Measurements from ENCODE around the gene BLCAP. TPM values are rescaled to one million over a fixed set of nuclear protein-coding genes. Genes with fewer than 3 reads are reported as not detected.
"Not testable (repeated sequence)": the region's sequence is repeated elsewhere in the genome, so short reads cannot be mapped to it uniquely, and the experiment has no call there.

Gene BLCAP
- total RNA-seq, result 100 to 1,000 TPM in 3 of 8 experiments, 10 to 100 TPM in 5; 43.1 to 144 (median 89.7) TPM

DNA sequence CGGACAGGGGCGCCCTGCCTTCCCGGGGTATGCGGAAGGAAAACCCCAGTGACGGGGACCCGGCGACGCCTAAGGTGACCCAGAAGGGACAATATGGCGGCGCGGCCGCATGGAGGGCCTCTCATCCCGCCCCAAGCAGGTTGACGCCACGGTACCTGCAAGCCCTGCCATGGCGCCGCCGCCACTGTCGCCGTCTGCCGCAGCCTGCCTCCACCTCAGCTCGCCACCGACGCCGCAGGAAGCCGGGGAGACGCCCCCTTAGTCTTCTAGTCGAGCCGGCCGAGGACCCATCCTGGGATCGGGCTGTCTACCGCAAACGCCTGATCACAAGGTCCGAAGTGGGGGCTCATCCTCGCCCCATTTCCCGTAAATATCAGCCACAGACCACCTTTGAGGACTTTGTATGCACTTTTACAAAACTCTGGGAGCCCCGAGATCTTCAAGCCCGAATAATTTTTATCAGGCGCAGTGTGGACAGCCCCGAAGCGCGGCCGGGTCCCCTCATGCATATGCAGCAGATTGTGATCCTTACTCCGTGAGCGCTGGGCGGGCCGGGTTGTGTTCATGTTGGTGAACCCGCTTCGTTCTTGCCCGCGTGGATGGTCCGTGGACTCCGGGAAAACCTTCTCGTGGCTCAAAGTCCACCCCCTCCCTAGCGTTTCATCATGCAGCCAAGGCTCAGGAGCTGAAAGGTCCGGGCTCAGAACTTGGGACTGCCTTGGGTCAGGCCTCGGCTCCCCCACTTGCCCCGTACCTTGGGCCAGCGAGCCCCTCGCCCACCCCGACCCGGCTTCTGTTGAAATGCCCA is at the start of gene BLCAP:
BLCAP (minus strand) TSS at position 239 of the 808 bp plus-strand sequence. CDS start 8,702 bp downstream, outside the sequence.
- peaks cover 20 to 31% of the 10 kb centered on the region in 2 donors for H3K4me1 ChIP-seq (replicated peaks in 1 of 2)
- WGBS, 10 experiments, result 0 to 10% (median 0%) methylated on average over 1 to 17 of the region's 62 CpGs; no CpG with 5 or more reads in 5 of the 10 experiments
- peak within 1 kb of the TSS; percentile 95 to 99 for H3K27ac ChIP-seq
- H3K4me3 ChIP-seq, result peak within 1 kb of the TSS; percentile 52 to 93 (median 79)
- in situ Hi-C loops (cut with MboI; ENCODE audit: low pct_unique_long_range_greater_than_20kb in 2 of 9, low sequenced_read_pairs in 9 of 9, unreplicated experiment in 9 of 9), result loop anchor here in 5 of 9 experiments (10.0 to 25.0 kb wide), 5 partner anchors 133 to 333 kb away; partner anchors contain the start of gene GHRH (in 3 of the 5)
- peak; percentile 79 to 92 (median 88) for ATAC-seq (replicated peaks in 6 of 8)

GRCh38 chr20:37577436-37577835 is 49.8 kb upstream of the BLCAP start:
- WGBS, 10 experiments, result 0 to 83% (median 60%) methylated on average over 1 to 3 of the region's 4 CpGs; no CpG with 5 or more reads in 4 of the 10 experiments
- H3K27ac ChIP-seq; H3K4me1 ChIP-seq (replicated peaks in 1 of 2); H3K4me3 ChIP-seq; in situ Hi-C loops (cut with MboI; ENCODE audit: low pct_unique_long_range_greater_than_20kb in 2 of 9, low sequenced_read_pairs in 9 of 9, unreplicated experiment in 9 of 9); ATAC-seq (replicated peaks in 6 of 8): not testable (repeated sequence)

- no peak overlapping the region for H3K27ac ChIP-seq
- no peak for ATAC-seq (replicated peaks in 6 of 8)
- in situ Hi-C loops (cut with MboI; ENCODE audit: low pct_unique_long_range_greater_than_20kb in 2 of 9, low sequenced_read_pairs in 9 of 9, unreplicated experiment in 9 of 9), result no loop called here
- no peaks in the 10 kb centered on the region for H3K4me1 ChIP-seq (replicated peaks in 1 of 2)
- H3K4me3 ChIP-seq, result no peak overlapping the region
- 50 to 67% methylated on average over 1 of the region's 1 CpG; no CpG with 5 or more reads in 8 of the 10 experiments for WGBS, 10 experiments
Measured at GRCh38 chr20:37576911-37577310, 49.2 kb upstream of the BLCAP start.

DNA sequence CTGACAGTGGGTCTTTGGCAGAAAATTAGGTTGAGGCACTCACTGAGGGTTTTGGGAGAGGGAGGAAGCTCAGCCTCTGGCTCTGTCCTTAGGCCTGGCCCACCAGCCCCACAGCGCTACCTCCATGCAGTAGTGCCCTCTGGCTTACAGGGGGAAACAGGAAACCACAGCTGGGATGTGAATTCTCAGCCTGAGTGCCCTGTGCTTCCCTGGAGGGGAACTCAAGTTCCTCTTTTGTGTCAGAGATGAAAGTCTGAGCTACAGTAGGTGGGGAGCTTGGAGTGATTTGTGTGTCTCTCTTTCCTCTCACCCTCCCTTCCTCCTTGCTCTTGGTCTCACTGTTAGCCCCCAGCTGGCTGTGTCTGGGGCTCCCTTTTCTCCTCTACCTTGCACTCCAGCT is 48.2 kb upstream of the BLCAP start:
- no peak overlapping the region for H3K27ac ChIP-seq
- WGBS, 10 experiments, result 45% methylated on average over 1 of the region's 1 CpG; no CpG with 5 or more reads in 9 of the 10 experiments
- H3K4me3 ChIP-seq, result no peak overlapping the region
- no peak for ATAC-seq (replicated peaks in 6 of 8)
- no peaks in the 10 kb centered on the region for H3K4me1 ChIP-seq (replicated peaks in 1 of 2)
- in situ Hi-C loops (cut with MboI; ENCODE audit: low pct_unique_long_range_greater_than_20kb in 2 of 9, low sequenced_read_pairs in 9 of 9, unreplicated experiment in 9 of 9), result no loop called here

- in situ Hi-C loops (cut with MboI; ENCODE audit: low pct_unique_long_range_greater_than_20kb in 2 of 9, low sequenced_read_pairs in 9 of 9, unreplicated experiment in 9 of 9), result loop anchor here in 7 of 9 experiments (25.0 kb wide), 3 partner anchors 313 to 638 kb away; no protein-coding TSS in a partner anchor
- Histone ChIP-seq H3K4me1 (replicated peaks in 1 of 2) (no peaks in the 10 kb centered on the region), H3K4me3 (no peak overlapping the region), H3K27ac (no peak overlapping the region)
- WGBS, 10 experiments, result 29 to 100% (median 83%) methylated on average over 1 to 2 of the region's 5 CpGs; no CpG with 5 or more reads in 7 of the 10 experiments
- ATAC-seq (replicated peaks in 6 of 8), result no peak
Measured at GRCh38 chr20:37574199-37574890, 46.7 kb upstream of the BLCAP start.

DNA sequence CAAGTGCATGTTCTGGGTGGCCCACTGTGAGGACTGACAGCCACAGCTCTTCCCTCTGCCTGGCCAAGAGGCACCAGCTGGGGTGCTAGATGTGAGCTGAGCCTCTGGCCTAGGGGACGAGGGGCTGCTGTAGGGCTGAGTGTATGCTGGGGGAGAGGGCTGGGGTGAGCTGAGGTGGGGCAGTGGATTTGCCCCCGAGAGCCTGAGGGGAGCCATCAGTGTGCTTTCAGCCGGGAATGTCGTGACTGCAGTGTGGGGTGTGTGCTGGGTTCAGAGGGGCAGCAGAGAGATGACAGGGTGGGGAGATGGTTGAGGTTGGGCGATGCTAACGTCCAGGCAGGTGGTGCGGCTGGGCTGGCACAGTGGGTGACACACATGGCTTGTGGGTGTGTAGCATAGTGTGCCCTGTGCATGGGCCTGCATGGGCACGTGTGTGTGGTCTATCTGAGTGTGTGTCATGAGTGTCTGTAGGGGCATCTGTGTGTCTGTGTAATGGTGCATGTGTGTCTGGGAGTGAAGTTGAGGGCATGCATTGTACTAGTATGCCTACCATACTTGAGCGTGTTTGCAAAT is 46.0 kb upstream of the BLCAP start:
- no peaks in the 10 kb centered on the region for H3K4me1 ChIP-seq (replicated peaks in 1 of 2)
- in situ Hi-C loops (cut with MboI; ENCODE audit: low pct_unique_long_range_greater_than_20kb in 2 of 9, low sequenced_read_pairs in 9 of 9, unreplicated experiment in 9 of 9), result loop anchor here in 7 of 9 experiments (25.0 kb wide), 3 partner anchors 314 to 639 kb away; no protein-coding TSS in a partner anchor
- no peak overlapping the region for H3K4me3 ChIP-seq
- no peak for ATAC-seq (replicated peaks in 6 of 8)
- no peak overlapping the region for H3K27ac ChIP-seq
- 50 to 73% (median 60%) methylated on average over 1 to 5 of the region's 9 CpGs; no CpG with 5 or more reads in 6 of the 10 experiments for WGBS, 10 experiments

DNA sequence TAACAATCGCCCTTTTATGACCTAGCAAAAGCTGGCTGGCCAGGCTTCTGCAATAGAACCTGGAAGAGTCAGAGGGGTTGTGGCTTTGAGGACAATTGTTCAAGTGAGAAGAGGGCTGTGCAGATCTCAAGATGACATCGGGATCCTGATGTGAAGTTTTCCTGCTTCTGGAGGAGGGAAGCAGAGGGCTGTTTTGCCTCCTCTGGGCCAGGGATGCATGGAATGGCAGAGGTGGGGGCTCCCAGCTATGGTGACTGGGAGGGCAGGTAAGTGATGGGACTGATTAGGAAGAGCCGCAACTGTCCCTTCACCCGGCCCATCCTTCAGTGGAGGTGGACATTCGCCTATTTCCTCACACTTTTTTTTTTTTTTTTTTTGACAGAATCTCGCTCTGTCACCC is 43.4 kb upstream of the BLCAP start:
- Histone ChIP-seq H3K4me3 (no peak overlapping the region), H3K27ac (no peak overlapping the region), H3K4me1 (replicated peaks in 1 of 2) (peaks cover 24% of the 10 kb centered on the region in 2 donors)
- no peak for ATAC-seq (replicated peaks in 6 of 8)
- WGBS, 10 experiments, result 14 to 90% (median 78%) methylated on average over 1 to 3 of the region's 6 CpGs; no CpG with 5 or more reads in 5 of the 10 experiments
- in situ Hi-C loops (cut with MboI; ENCODE audit: low pct_unique_long_range_greater_than_20kb in 2 of 9, low sequenced_read_pairs in 9 of 9, unreplicated experiment in 9 of 9), result loop anchor here in 7 of 9 experiments (25.0 kb wide), 3 partner anchors 316 to 641 kb away; no protein-coding TSS in a partner anchor

GRCh38 chr20:37570419-37570818 is 42.7 kb upstream of the BLCAP start:
- WGBS, 10 experiments, result 0 to 100% (median 88%) methylated on average over 1 of the region's 1 CpG; no CpG with 5 or more reads in 1 of the 10 experiments
- in situ Hi-C loops (cut with MboI; ENCODE audit: low pct_unique_long_range_greater_than_20kb in 2 of 9, low sequenced_read_pairs in 9 of 9, unreplicated experiment in 9 of 9), result loop anchor here in 7 of 9 experiments (25.0 kb wide), 3 partner anchors 317 to 642 kb away; no protein-coding TSS in a partner anchor
- Histone ChIP-seq H3K27ac (no peak overlapping the region), H3K4me3 (no peak overlapping the region), H3K4me1 (replicated peaks in 1 of 2) (peaks cover 30 to 31% of the 10 kb centered on the region in 2 donors)
- ATAC-seq (replicated peaks in 6 of 8), result no peak

- H3K4me3 ChIP-seq, result no peak overlapping the region
- ATAC-seq (replicated peaks in 6 of 8), result peak; percentile 4 to 68 (median 23)
- peak overlapping the region; percentile 38 to 73 for H3K27ac ChIP-seq
- in situ Hi-C loops (cut with MboI; ENCODE audit: low pct_unique_long_range_greater_than_20kb in 2 of 9, low sequenced_read_pairs in 9 of 9, unreplicated experiment in 9 of 9), result loop anchor here in 8 of 9 experiments (10.0 to 25.0 kb wide), 4 partner anchors 319 to 644 kb away; no protein-coding TSS in a partner anchor
- 0 to 20% (median 4%) methylated on average over 1 to 8 of the region's 13 CpGs; no CpG with 5 or more reads in 4 of the 10 experiments for WGBS, 10 experiments
- H3K4me1 ChIP-seq (replicated peaks in 1 of 2), result peaks cover 34 to 38% of the 10 kb centered on the region in 2 donors
Measured at GRCh38 chr20:37567671-37568588, 40.3 kb upstream of the BLCAP start.

DNA sequence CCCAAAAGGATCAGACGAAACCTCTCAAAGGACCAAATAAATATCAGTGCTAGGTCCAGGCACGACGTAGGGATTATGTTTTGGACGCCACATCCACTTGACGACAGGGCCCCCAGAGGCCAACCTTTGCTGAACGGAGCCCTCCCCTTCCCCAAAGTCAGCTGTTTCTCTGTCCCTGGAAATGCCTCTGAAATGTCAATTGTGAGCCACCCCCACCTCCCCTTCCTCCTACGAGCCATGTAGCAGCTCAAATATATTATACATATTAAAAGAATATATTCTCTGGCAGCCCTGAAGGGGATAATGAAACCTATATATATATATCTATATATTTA is 39.6 kb upstream of the BLCAP start:
- ATAC-seq (replicated peaks in 6 of 8), result peak in 2 of 8 experiments; percentile 1 to 17
- Histone ChIP-seq H3K4me3 (no peak overlapping the region), H3K27ac (peak overlapping the region in 1 of 2 donors; percentile 73), H3K4me1 (replicated peaks in 1 of 2) (peaks cover 34 to 38% of the 10 kb centered on the region in 2 donors)
- 0 to 50% (median 23%) methylated on average over 2 to 7 of the region's 7 CpGs; no CpG with 5 or more reads in 6 of the 10 experiments for WGBS, 10 experiments
- in situ Hi-C loops (cut with MboI; ENCODE audit: low pct_unique_long_range_greater_than_20kb in 2 of 9, low sequenced_read_pairs in 9 of 9, unreplicated experiment in 9 of 9), result loop anchor here in 8 of 9 experiments (10.0 to 25.0 kb wide), 4 partner anchors 320 to 645 kb away; no protein-coding TSS in a partner anchor

DNA sequence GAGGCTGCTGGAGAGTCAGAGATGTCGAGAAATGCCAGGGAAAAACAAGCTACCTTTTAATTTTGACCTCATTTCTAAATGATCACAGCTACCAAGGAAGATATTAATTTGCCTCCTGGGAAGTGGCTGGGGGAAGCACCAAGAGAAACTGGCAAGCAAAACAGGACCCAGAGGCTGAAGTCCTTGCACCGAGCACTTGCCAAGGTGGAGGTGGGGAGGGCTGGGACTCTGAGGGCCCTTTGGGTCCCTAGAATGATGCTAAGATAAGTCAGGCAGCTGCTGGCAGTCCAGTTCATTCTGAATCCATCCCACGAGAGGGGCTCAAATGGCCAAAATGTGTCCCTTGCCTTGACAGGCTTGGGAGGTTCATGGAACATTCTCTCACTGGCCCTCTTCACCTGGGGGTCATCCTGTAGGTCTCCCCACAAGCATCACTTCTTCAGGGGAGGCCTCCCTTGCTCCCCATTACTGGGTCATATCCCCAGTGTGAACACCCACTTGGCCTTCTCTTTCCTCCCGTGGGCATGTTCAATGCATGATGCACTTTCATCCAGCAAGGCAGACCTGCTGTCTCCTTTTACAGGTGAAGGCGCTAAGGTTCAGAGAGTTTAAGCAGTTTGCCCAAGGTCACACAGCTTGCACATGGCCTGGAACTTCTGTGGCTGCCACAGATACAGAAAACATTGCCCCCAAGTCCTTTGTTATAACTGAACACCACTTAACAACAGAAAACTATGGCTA is 39.1 kb upstream of the BLCAP start:
- 27 to 80% (median 55%) methylated on average over 1 to 5 of the region's 5 CpGs; no CpG with 5 or more reads in 6 of the 10 experiments for WGBS, 10 experiments
- no peak for ATAC-seq (replicated peaks in 6 of 8)
- in situ Hi-C loops (cut with MboI; ENCODE audit: low pct_unique_long_range_greater_than_20kb in 2 of 9, low sequenced_read_pairs in 9 of 9, unreplicated experiment in 9 of 9), result loop anchor here in 8 of 9 experiments (10.0 to 25.0 kb wide), 4 partner anchors 321 to 646 kb away; no protein-coding TSS in a partner anchor
- Histone ChIP-seq H3K27ac (peak overlapping the region in 1 of 2 donors; percentile 73), H3K4me1 (replicated peaks in 1 of 2) (peaks cover 34 to 38% of the 10 kb centered on the region in 2 donors), H3K4me3 (no peak overlapping the region)

Data from motor neuron (in vitro differentiated cells).